Stimulated activated CD8-positive, alpha-beta memory T cell treated with anti-CD3 and anti-CD28 coated beads, Interleukin-15, amount 100 ng/mL, for 1 hour (primary cell): ENCODE results near the gene ST3GAL5.
"Not testable (repeated sequence)": the region's sequence is repeated elsewhere in the genome, so short reads cannot be mapped to it uniquely, and the experiment has no call there.

Experiments used
- DNase-seq: peaks from one replicate; pipeline ENCODE4 v3.0.0-alpha.2; 2020; ENCODE audit warnings: low read depth

The ST3GAL5 gene

DNA sequence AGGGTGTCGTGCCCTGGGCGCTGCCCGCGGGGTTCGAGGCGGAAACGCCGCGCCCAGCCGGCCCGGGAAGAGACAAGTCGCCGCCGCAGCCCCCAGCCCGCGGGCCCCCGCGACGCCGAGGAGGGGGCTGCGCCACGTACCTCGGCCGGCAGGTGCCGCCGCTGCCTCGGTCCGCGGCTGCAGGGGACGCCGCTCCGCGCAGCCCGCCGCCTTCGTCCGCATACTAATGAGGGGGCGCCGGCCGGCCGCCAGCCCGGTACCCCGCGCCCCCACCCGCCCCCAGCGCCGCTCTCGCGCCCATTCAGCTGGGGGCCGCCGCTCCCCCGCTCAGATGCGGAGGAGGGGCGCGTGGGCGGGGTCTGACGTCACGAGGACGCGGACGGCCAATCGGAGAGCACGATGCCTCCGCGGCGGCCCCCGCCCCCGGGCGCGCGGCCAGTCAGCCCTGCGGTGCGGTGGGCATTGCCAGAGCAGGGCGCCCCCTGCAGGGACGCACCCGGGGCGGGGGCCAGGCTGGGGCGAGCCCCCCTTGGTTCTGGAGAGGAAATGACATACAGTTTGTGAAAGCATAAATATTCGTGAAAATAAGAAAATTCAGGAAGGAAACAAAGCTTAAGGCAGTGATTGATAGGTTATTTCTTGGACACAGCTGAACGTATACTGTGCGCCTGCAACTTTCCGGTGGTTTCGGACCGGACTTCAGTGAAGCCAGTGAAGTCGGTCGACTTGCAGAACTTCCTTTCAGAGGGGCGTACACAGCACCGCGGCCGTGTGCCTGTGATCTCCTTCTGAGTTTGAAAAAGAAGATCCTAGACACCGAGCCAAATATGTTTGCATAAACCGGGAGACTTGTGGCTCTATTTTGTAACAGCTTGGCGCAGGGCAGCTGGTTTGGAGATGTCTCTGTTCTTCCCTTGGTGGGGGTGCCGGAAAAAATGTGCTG lies at the start of gene ST3GAL5:
ST3GAL5 (minus strand) TSS at position 307 of the 943 bp plus-strand sequence; CDS start at position 222, 85 bp downstream.
- peak; percentile 87 for DNase-seq

DNA sequence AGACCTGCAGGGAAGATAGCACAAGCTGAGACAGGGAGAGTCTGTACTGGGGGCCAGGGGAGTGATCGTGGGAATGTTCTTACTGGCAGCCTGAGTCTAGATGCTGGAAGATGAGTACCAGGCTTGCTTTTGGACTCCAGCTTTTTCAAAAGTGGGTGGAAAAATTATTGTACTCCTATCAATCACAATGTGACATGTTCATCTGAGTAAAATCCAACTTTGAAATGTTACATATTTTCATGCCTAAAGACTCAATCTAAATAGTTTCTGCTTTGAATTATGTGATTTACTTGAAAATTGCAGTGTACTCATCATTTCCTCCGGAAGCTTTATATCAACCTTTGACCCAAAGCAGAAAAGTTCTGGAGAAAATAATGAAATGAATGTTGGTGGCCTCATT lies 49.7 kb upstream of the ST3GAL5 start:
- no peak for DNase-seq

DNA sequence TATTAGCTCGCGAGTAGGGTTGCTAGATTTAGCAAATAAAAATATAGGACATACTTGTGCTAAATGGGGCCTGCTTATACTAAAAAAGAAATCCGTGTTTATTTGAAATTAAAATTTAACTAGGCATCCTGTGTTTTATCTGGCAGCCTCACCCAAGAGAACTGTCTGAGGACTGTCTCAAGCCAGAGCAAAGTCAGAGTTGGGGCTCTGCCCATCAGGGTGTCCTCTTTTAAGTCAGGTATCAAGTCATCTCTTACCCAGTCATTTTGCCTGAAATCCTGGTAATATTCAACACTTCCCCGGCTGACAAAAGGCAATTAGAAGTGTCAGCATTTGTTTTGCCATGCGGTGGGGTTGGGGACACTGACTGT lies 48.3 kb upstream of the ST3GAL5 start:
- no peak for DNase-seq

DNA sequence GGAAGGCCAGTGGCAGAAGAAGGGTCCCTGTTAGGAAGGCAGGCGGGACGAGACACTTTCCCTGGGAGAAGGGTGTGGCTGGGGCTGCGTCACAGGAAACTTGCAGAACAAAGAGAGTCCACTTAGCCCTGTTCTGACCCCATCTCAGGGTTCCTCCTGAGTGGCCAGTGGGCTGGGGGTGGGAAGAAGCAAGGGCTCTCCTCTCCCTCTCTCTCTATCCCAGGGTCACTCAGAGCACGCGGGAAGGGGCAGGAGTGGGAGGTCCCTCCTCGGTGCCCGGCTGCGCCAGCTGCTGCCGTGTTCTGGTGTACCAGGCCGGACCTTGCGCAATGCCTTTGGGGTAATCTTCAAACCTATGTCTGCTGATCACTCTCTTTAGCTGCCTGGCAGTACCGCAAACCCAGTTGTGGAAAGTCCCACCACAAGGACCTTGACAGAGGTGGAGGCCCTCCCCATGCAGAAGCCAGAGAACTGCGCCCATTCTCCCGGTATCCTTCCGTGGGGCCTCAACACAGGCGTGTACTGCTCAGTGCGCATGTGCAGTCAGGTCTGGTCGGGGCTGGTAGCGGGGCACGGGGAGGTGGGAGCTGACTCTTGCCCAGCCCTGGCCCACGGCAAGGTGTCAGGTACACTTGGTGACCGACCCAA lies 47.8 kb upstream of the ST3GAL5 start:
- no peak for DNase-seq

DNA sequence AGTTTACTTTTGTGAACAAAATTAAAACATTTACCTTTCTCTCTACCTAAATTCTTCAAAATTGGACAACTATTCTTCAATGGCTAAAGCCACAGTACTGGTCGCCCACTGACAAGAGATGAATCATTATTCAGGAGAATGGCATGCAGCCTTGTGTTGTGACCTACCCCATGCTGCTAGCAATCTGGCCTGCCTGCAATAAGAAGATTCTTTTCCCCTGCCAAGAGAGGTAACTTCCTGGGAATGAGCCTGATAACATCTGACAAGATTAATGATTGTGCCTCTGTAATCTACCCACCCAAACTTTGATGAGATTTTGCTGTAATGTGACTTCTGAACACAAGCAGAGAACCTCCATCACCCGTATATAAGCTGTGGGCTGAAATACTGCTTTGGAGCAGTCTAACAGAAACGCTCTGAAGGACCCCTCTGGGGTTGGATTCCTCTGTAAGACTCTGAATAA lies 47.0 kb upstream of the ST3GAL5 start:
- no peak for DNase-seq

DNA sequence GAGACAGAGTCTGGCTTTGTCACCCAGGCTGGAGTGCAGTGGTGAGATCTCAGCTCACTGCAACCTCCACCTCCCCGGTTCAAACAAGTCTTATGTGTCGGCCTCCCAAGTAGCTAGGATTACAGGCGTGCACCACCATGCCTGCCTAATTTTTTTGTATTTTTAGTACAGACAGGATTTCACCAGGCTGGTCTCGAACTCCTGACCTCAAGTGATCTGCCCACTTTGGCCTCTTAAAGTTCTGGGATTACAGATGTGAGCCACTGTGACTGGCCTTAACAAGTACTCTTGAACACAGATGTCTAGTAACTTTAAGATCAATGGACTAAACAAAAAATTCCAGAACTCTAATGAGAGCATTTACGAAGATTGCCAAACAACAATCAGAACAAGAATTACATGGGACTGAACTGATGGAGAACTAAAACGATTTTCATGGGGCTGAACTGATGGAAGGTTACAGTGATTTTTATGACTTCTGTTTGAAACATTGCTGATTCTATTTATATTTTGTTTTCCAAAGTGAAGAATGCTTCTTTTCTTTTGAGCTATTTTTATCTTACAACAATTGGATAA lies 46.5 kb upstream of the ST3GAL5 start:
- DNase-seq, result no peak

DNA sequence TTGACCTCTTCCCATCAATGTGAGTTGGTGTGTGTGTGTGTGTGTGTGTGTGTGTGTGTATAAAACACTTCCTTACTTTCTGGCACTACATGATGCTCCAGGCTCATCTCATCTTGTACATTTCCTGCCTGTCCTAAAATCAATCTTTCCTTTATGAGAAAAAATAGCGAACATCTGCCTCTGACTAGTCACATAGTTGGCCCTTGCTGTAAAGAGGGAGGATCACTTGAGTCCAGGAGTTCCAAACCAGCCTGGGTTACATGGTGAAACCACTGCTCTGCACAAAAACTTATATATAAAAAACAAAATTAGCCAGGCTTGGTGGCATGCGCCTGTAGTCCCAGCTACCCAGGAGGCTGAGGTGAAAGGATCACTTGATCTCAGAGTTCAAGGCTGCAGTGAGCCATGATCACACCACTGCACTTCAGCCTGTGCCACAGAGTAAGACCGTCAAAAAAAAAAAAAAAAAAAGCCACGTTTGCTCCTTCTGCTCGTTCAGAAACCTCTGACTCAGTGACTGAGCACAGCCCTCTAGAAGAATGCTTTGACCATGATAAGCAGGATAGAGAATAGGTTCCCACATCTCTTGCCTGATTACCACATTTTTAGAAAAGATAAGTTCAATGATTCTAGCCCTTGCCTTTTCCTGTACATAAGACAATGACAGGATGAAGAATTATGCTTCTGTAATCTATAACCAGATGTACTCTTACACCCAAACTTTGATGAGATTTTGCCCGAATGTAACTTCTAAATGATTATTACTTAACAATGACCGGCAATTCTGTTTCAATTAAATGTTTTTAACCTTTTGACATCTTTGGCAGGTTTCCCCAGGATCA lies 45.2 kb upstream of the ST3GAL5 start:
- DNase-seq, result no peak

DNA sequence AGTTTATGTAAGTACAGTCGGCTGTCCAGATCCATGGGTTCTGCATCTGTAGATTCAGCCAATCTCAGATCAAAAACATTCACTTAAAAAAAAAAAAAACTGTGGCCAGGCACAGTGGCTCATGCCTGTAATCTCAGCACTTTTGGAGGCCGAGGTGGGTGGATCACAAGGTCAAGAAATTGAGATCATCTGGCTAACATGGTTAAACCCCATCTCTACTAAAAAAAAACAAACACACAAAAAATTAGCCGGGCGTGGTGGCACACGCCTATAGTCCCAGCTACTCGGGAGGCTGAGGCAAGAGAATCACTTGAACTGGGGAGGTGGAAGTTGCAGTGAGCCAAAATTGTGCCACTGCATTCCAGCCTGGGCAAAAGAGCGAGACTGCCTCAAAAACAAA lies 42.4 kb upstream of the ST3GAL5 start:
- not testable (repeated sequence) for DNase-seq

DNA sequence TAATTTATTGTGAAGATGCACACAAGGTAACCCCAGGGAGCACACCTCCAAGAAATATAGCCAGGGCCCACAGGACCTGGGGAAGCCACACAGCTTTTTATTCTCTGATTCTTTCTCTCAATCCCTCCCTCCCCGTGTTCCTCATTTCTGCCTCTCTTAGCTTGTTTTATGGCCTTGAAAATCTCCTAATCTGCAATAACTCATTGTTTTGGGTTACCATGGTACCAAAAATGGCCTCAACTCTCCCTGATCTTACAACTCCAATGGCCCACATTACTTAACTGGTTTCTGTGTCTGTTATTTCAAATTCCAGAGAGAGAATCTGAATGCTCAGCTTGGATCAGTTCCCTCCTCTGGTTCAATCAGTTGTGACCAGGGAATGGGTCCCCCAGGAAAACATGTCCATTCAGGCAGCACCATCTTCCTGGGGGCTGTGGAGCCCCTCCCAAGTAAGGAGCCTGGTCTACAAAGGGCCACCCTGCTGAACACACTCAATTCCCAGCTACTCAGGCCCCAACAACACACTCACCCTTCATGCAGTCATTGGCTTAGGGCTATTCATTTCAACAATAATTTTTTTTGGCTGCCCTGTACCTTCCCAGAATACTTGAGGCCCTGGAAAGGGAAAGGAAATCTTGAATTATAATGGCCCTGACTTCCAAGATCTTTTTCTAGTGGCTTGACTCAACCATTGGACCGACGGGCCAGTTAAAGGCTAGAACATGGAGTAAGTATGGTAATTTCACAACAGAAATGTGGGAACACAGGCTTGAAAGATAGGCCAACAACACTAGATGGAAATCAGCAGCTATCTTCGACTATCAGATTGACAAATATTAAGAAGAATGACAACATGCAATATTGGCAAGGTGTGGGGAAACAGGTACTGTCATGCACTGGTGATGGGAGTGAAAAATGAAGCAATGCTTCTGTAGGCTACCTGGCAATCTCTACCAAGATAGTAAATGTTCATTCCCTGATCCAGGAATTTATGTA lies 41.6 kb upstream of the ST3GAL5 start:
- DNase-seq, result no peak

DNA sequence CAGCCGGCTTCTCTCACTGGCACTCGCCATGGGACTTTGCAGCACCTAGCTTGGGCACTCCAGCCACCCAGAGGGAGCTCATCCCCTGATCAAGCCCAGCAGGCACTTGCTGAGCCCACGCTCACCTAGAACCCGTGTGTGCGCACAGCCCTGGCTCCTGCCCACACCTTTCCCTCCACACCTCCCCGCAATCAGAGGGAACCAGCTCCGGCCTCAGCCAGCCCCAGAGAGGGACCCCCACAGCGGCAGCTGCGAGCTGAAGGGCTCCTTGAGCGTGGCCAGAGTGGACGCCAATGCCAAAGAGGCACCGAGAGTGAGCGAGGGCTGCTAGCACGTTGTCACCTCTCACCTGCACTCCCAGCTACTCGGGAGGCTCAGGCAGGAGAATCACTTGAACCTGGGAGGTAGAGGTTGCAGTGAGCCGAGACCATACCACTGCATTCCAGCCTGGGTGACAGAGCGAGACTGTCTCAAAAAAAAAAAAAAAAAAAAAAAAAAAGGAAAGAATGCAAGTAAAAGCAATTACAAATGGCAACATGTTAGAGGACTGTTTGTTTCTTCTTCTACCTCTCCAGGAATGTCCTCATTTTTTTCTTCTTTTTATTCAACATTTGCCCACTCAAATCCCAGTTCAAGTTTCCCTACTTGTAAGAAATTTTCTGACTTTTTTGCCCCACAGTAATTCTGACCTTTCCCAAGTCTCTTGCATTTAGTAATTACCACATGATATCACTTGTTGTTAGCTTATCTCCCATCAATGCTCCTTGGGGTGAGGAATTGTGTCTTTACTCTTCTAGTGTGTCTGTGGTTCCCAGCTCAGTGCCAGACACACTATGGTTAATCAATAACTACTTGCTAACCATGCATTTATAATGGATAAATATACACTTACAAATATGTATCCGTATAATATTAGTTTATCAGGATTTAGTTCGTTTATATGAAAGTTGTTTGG lies 40.6 kb upstream of the ST3GAL5 start:
- no peak for DNase-seq

DNA sequence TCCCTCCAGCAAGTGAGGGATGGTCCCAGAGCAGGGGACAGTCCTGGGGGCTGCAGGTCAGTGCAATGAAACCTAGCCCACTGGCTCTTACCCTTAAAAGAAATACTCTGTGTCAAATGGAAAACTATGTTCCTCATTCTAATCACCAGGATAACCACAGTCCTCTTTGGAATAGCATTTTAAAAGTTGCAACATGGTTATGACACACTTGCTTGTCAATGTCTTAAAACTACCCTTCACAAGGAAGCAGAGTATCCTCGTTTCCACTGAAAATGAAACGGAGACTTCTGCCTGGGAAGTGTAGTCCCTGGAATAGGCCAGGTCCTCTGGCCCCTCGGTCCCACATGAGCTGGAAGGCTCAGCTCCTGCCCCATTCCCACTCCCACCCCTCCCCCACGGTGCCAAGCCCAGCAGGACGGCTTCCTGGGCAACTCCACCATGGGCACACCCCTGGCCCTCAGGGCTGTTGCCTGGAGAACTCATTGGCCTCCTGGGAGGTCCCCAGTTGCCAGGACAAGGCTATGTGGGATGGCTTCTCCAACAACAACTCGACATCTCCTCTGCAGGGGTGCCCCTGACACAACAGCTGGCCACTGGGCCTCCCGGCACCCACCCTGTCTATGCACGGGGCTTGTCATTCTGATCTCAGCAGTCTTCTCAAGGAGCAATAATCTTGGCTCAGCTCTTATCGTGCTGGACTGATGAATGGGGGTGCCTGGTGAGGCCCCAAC lies 38.3 kb upstream of the ST3GAL5 start:
- no peak for DNase-seq

DNA sequence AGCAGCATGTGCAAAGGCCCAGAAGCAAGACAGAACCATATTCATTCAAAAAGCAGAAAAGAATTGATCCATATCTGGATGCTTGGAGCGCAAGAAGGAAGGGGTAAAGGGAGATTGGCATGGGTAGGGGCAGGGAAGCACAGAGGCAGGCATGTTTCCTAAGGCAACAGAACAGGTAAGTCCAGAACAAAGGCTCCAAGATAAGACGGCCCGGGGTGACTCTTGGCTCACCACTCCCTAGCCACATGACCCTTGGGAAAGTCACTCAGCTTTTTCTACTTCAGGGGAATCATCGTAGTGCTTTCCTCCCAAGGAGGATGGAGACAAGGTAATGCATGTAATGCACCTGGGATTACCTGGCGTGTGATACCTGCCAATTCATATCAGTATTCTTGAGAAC lies 37.7 kb upstream of the ST3GAL5 start:
- DNase-seq, result no peak

DNA sequence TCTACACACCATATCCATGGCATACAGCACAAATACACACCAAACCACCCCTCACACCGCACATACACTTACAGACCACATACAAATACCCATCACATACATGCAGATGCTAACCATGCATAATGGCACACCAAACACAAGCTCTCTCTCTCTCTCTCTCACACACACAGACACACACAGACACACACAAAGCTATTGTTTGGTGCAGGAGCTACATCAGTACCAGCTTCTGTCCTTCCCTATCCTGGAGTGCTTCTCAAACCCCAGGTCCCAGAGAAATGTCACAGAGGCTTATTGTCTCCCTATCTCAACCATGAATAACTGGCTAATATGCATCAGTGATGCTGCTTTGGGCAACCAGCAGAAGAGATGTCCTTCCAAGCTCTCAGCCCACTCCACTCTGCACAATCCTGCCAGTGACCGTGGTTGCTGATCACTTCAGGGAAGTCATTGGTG lies 36.5 kb upstream of the ST3GAL5 start:
- DNase-seq, result no peak

DNA sequence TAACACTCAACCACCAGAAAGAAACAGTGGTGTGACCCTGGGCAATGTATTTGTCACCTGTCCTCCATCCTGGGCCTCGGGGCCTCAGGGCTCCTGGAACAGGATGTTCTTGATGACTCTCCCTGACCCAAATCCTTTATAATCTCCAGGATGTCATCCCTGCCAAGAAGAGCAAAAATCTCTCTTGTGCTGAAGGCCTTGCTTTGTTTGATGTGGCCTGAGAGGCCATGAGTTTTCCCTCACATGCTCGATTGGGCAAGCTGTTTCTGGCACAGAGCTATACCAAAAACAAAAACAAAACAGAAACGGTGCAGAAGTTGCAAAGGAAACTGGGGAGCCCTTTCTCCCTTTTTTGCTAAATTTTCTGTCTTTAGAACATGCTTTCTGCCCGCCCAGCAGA lies 35.7 kb upstream of the ST3GAL5 start:
- no peak for DNase-seq

DNA sequence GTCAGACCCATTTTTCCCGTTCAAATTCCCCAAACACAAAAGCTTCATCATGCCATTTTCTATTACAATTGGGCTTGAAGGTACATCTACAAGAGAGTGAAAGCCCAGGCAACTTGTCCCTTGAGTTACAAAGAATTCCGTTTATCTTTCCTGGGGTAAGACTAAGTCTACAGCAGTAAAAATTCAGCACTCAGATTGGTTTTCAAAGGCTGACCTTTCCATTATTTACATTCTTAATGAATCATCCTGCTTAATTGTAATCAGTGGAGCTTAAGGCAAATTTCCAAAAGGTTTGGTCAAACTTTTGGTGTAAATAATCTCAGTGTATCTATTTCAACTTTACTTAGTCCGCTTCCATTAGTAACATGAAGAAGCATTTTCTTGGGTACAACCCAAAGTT lies 33.4 kb upstream of the ST3GAL5 start:
- DNase-seq, result no peak

DNA sequence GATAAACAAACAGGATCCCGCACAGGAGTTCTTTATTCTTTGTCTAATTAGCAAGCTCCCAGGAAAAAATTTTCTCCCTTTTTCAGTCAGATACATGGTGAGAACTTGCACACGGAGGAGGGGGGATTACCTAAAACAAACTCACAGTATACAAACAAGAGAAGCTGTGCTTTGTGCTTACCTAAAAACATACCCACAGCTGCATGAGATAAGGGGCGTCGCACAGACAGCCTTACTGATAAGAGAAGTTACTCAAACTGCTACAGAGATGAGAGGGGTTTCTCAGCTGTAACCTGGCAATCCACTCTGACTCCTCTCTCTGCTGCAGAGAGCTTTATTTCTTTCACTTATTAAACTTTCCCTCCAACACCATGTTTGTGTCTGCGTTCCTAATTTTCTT lies 32.9 kb upstream of the ST3GAL5 start:
- DNase-seq, result no peak

DNA sequence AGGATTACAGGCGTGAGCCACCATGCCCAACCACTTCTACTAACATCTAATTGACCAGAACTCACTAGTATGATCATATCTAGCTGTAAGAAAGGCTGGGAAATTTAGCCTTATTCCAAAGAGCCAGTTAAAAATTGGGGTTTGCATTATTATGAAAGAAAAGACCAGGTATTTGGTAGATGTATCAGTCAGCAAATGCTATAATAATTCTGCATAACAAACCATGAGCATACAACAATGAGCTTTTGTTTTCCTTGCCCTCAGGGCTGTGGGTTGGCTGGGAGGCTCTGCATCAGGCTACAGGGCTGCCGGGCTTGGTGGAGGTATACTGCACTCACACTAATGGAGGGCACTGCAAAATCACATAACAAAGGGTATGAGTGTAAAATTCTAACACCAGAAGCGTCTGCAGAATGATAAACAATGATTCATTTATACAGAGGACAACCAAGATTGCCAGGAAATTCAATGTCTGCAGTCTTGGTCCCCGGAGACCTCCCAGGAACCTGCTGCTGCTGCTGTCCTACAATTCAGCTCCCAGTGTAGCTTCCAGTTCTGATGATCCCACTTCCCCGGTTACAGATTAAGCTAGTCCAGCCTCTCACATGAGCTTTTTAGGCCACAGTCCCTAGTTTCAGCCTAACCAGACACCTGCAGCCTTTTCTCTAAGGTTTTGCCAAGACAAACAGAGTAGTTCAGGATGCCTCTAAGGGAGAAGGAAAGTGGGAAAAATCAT lies 32.2 kb upstream of the ST3GAL5 start:
- no peak for DNase-seq
